GM18861 (cell line): ENCODE measurements around the gene AMIGO3.
"Not testable (repeated sequence)": the region's sequence is repeated elsewhere in the genome, so short reads cannot be mapped to it uniquely, and the experiment has no call there.

Experiments used
- ATAC-seq: cut with Tn5 transposase; IDR thresholded peaks from one replicate; pipeline ENCODE4 v1.9.1; 2021; ENCODE audit not compliant: unreplicated experiment

The AMIGO3 gene

DNA sequence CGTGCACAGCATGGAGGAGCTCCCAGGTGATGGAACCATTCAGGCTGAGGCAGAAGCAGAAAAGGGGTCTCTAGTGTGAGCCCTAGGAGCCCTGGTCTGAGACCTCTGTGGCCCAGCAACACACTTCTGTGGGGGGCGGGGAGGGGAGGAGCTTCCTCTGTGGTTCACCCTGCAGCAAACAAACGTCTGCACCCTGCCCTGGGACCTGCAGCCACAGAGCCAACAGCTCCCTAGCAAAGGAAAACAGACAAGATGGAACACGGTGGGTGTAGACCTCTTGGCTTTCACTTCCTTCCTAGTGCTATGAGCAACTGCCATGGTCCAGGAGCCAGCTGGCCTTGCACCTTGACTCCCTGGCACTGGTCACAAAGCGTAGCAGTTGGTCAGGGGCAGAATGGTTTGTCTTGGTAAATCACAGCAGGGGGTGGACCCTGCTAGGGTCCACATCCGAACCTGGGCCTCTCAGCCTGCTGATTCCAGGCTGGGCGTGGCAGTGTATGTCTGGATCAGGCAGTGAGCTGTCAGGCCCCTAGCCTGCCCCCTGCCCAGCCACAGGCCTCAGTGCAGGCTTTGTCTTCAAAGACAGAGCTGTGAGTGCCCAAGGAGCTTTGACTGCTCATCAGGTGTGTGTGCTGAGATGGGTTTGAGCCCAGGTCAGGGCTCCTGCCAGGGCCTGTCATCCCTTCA lies 6.7 kb downstream of the AMIGO3 start:
- ATAC-seq, result no peak

DNA sequence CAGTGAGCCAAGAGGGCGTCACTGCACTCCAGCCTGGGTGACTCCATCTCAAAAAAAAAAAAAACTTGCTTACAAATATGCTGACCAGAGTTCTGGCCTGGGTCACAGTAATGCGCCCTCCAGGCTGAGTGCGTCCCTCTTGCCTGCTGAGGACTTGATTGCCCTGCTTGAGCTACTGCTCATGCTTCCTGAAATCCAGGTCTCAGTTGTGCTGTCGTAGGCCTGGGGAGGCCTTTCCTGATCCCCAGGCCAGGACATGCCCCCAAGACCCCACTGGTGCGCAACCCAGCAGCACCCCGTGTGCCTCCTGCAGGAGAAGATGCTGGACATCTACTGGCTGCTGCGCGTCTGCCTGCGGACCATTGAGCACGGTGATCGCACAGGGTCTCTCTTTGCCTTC lies 7.3 kb downstream of the AMIGO3 start:
- no peak for ATAC-seq

- ATAC-seq, result no peak
Observed at GRCh38 chr3:49711489-49711888, 8.0 kb downstream of the AMIGO3 start.

DNA sequence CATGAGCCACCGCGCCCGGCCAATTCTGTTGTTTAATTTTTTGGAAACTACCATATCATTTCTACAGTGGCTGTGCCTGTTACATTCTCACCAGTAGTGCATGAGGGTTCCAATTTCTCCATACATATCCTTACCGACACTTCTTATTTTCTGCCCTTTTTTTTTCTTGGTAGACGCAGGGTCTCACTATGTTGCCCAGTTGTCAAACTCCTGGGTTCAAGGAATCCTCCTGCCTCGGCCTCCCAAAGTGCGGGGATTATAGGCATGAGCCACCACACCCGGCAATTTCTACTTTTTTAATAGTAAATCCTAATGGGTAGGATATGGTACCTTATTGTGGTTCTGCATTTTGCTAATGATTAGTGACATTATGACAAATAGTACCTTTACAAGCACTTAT lies 9.6 kb downstream of the AMIGO3 start:
- ATAC-seq, result no peak

DNA sequence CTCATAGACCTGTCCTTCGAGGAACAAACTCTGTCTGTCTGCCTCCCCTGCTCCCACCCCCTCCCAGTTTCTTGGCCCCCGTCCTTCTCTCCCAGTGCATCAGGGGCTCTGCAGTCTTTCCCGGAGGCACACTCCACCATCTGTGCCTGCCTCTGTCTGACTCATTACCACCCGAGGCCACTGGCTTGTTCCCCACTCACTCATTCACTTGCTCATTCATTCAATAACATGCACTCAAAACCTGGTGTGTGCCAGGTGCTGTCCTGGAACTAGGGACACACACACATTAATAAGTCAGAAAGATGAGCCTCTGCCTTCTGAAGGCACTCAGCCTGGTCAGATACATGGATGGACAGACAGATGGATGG lies 12.4 kb downstream of the AMIGO3 start:
- no peak for ATAC-seq

DNA sequence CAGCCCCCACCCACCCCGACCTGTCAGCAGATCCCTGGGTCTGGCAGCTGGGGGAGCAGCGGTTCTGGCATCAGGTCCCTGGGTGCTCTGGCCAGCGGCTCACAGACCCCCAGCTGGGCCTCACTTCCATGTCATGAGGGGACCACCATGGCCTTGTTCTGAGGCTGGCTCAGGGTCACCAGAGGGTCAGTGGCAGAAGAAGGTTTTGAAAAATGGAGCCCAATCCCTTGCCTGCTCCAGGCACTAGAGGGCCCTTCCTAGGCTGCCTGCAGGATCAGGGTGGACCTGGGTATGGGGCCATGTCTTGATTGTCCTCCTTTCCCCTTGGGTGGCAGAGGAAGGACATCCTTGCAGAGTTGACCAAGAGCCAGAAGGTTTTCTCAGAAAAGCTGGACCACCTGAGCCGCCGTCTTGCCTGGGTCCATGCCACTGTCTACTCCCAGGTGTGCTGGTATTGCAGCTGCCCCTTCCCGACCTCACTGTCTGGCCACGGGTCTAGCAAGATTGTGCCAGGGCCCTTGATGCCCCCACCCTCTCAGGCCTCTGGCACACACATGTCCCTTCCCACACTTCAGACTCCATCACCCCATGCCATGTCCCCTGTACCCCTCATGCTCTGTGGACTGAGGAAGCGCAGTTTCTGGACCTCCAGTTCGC lies 12.9 kb downstream of the AMIGO3 start:
- no peak for ATAC-seq

- ATAC-seq, result no peak
Observed at GRCh38 chr3:49705390-49705960, 14.0 kb downstream of the AMIGO3 start.

- no peak for ATAC-seq
Observed at GRCh38 chr3:49704629-49705028, 14.9 kb downstream of the AMIGO3 start.

DNA sequence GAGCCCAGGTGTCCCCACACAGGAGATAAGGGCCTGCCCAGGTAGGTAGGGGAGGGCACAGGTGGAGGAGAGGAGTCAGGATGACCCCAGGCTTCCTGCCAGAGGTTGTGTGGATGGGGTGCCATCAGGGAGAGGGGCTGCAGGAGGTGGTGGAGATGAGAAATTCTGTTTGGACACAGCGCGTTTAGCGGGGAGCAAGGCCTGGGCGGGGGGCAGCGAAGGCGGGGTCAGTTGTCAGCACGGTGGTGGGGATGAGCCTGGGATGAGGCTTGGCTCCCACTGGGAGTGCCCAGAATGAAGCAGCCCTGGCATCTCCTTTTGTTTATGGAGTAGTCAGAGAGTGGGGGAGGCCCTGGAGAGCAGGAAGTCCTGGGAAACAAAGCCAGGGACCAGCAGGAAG lies 15.5 kb downstream of the AMIGO3 start:
- ATAC-seq, result no peak

DNA sequence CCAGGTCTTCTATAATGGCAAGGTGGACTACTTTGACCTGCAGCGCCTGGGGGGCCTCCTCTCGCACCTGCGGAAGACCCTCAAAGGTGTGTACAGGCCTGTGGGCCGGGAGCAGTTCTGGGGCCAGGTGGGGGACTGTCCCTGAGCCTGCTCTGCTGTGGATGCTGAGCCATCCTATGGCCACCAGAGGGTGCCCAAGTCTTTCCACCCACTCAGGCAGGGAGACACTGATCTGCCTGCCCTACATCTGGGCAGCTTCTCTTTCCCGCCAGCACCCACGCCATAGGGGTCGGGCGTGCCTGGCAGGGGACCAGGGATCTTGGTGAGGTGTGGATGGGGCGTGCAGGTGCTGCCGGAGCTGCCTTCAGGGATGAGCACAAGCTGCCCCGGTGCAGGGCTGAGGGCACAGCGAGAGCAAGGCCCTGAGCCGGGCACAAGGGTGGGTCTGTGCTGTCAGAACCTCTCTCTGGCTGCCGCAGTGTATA lies 16.0 kb downstream of the AMIGO3 start:
- ATAC-seq, result peak; percentile 55

DNA sequence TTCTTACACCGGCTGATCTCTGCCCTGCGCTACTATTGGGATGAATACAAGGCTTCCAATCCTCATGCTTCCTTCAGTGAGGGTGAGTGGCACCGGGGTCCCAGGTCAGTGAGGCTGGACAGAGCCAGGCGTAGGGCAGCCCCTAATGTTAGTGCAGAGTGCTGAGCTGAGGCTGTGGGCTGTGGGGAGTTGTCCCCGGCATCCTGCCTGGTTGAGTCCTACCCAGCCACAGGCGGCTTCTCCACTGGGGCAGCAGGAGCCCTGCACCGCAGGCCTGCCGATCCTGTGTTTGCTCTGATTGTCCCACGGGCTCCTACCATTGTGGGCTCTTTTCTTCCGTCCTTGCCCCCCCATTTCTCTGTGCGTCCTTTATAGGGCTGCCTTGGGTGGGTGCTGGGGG lies 16.8 kb downstream of the AMIGO3 start:
- no peak for ATAC-seq

GRCh38 chr3:49701388-49702077 lies 18.0 kb downstream of the AMIGO3 start:
- ATAC-seq, result no peak

DNA sequence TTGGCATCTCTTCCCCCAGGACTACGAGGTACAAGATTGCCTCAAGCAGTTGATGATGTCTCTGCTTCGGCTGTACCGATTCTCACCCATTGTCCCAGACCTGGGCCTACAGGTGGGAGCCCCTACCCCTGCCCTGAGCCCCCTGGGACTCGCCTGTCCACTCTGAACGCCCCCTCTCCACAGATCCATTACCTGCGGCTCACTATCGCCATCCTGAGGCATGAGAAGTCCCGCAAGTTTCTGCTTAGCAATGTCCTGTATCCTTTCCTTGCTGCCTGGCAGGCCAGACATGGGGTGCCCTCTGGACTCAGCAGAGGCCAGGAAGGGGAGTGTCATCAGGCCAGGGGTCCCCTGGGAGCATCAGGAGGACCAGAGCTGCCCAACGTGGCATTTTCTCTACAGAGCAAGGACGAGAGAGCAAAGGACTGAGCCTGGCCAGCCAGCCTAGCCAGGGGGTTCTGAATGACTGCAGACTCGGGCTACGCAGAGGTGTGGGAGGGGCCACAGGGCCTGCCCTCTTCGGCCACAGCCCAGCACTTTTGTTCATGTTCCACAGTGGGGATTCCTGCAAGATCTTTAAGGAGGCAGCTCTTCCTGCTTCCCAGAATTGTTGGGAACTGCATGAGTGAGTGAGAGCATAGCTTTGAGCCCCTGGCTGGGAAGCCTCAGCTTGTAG lies 18.9 kb downstream of the AMIGO3 start:
- no peak for ATAC-seq

GRCh38 chr3:49700014-49700413 lies 19.5 kb downstream of the AMIGO3 start:
- no peak for ATAC-seq

GRCh38 chr3:49699281-49699979 lies 20.1 kb downstream of the AMIGO3 start:
- no peak for ATAC-seq

DNA sequence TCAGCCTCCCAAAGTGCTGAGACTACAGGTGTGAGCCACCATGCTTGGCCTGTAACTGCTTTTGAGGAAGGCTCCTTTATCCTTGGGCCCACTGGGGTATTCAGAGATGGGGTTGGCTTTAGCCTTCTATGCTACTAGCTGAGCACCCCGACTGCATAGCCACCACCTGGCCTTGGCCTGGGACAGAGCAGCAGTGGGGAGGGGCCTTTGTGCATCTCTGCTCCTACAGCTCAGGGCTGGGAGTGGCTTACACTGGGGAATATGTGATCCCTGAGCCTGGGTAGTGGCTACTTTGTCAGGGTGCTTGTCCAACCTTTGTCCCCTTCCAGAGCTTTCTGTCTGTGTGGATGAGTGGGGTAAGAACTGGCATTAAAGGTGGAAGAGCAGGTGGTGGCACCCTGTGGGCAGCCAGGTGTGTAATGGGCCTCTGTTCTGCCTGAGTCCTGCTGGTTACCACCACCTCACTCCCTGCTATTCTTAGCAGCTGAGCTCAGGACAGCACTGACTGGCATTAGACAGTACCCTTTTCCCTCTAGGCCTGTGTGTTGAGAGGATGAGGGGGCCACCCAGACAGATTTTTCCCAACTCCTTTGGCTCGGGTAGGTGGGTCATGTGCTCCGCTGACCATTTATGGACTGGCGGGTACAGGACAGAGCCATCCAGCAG lies 24.0 kb downstream of the AMIGO3 start:
- not testable (repeated sequence) for ATAC-seq

- ATAC-seq, result not testable (repeated sequence)
Observed at GRCh38 chr3:49694409-49695070, 24.9 kb downstream of the AMIGO3 start.

- ATAC-seq, result not testable (repeated sequence)
Observed at GRCh38 chr3:49691481-49691880, 28.0 kb downstream of the AMIGO3 start.

DNA sequence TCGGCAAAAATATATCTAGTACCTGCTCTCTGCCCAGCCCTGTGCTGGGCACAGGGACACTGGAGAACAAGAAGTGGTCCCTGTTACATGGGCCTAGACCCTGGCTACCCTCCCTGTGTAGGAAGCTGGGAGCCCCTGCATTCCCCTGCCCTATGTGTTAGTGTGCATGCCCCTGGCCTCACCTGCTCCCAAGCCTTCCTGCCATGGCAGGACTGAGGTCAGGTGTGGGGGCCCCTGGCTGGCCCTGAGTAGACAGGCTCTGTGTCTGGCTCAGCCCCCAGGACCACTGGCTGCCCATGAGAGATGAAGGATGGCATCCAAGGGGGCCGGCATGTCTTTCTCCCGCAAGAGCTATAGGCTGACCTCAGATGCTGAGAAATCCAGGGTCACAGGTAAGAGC lies 28.6 kb downstream of the AMIGO3 start:
- ATAC-seq, result not testable (repeated sequence)
